Small intestine (tissue), 7 donors: Measurements from ENCODE around the gene CZIB. TPM values are rescaled to one million over a fixed set of nuclear protein-coding genes. Genes with fewer than 3 reads are reported as not detected.
A peak's percentile ranks its signal among the peaks of the same experiment; 100 is the strongest.

Experiments
- DNase-seq, 2 donors: peaks; one replicate each; pipeline versions ENCODE4 v3.0.0 to v3.0.0-alpha.2; 2013
- FAIRE-seq: peaks from 2 replicates; lab custom pipeline; 2012; peaks lifted over from hg19 to GRCh38; lab: Jason Lieb, UNC
- H3K27ac ChIP-seq, 3 donors: one replicate each; pipeline ENCODE4 v1.5.1; 2013; ENCODE audit warnings: low read length in 2 of 3, mild to moderate bottlenecking in 2 of 3, control low read depth in 1 of 3, inconsistent platforms in 1 of 3, low read depth in 1 of 3, moderate library complexity in 1 of 3
- H3K27me3 ChIP-seq, 3 donors: one replicate each; pipeline ENCODE4 v1.6.1; 2013; ENCODE audit warnings: low read length in 3 of 3, inconsistent platforms in 1 of 3; ENCODE audit not compliant: control insufficient read depth in 3 of 3, insufficient read depth in 3 of 3
- H3K36me3 ChIP-seq, 3 donors: one replicate each; pipeline ENCODE4 v1.6.1; 2013; ENCODE audit warnings: low read length in 3 of 3, inconsistent platforms in 1 of 3, low read depth in 1 of 3, mild to moderate bottlenecking in 1 of 3, moderate library complexity in 1 of 3; ENCODE audit not compliant: control insufficient read depth in 3 of 3, insufficient read depth in 2 of 3
- H3K4me1 ChIP-seq, 3 donors: one replicate each; pipeline ENCODE4 v1.6.1; 2013; ENCODE audit warnings: low read length in 2 of 3, inconsistent platforms in 1 of 3, low read depth in 1 of 3, mild to moderate bottlenecking in 1 of 3, moderate library complexity in 1 of 3; ENCODE audit not compliant: control insufficient read depth in 3 of 3, insufficient read depth in 2 of 3
- H3K4me3 ChIP-seq, 3 donors: one replicate each; pipeline ENCODE4 v1.5.1; 2013; ENCODE audit warnings: low read length in 3 of 3, control low read depth in 1 of 3, inconsistent platforms in 1 of 3, low read depth in 1 of 3, mild to moderate bottlenecking in 1 of 3, moderate library complexity in 1 of 3
- H3K9me3 ChIP-seq, 2 donors: one replicate each; pipeline ENCODE4 v1.6.1; 2013; ENCODE audit warnings: low read depth in 1 of 2, low read length in 1 of 2; ENCODE audit not compliant: control insufficient read depth in 2 of 2, insufficient read depth in 1 of 2
- WGBS, 3 donors: extraction: QIAGEN DNeasy Blood & Tissue Kit; methylation state at CpG; one replicate each; pipeline ENCODE4 v1.1.7; 2013; 5-methylcytosine and 5-hydroxymethylcytosine counted together
- polyA plus RNA-seq, 4 donors: library from polyadenylated mRNA; stranded (reverse) in 3 of 4; unstranded in 1 of 4; fragments of 200-250 nt in 3 of 4; fragments of 120-200 nt in 1 of 4; gene quantifications; one replicate each; pipeline versions ENCODE4 v1.2.1 to v1.2.3, GENCODE V29; 2013
- donor health status: healthy with polysubstance abuse.
- donor health status: control.
- donor health status: control.
- donor health status: Bipolar disorder and iron deficiency.
- donor health status: healthy.

CZIB gene
- polyA plus RNA-seq, 4 donors = 40.0 to 59.2 (median 49.6) TPM

GRCh38 chr1:53166912-53167311 is 53.5 kb downstream of the CZIB start:
- FAIRE-seq (no peak), DNase-seq (peak in 1 of 2 donors; percentile 71)
- WGBS, 3 donors = 19 to 51% (median 38%) methylated on average over 8 of the region's 8 CpGs
- Histone ChIP-seq H3K9me3 (no peaks in the 10 kb centered on the region), H3K27ac (no peak overlapping the region), H3K27me3 (no peaks in the 10 kb centered on the region), H3K36me3 (no peaks in the 10 kb centered on the region), H3K4me1 (peaks cover 3 to 26% (median 12%) of the 10 kb centered on the region in 3 donors), H3K4me3 (no peak overlapping the region)

- DNase-seq (no peak), FAIRE-seq (no peak)
- H3K27me3 ChIP-seq = no peaks in the 10 kb centered on the region
- peak overlapping the region; percentile 36 to 89 (median 69) for H3K27ac ChIP-seq
- 40 to 69% (median 62%) methylated on average over 6 of the region's 6 CpGs for WGBS, 3 donors
- H3K4me3 ChIP-seq = no peak overlapping the region
- H3K4me1 ChIP-seq = peaks cover 3 to 26% (median 12%) of the 10 kb centered on the region in 3 donors
- H3K36me3 ChIP-seq = no peaks in the 10 kb centered on the region
- no peaks in the 10 kb centered on the region for H3K9me3 ChIP-seq
These were observed 54.1 kb downstream of the CZIB start for GRCh38 chr1:53166366-53166765.

GRCh38 chr1:53165408-53165961 is 54.9 kb downstream of the CZIB start:
- Histone ChIP-seq H3K4me3 (no peak overlapping the region), H3K4me1 (peaks cover 3 to 33% (median 14%) of the 10 kb centered on the region in 3 donors), H3K9me3 (no peaks in the 10 kb centered on the region), H3K27ac (peak overlapping the region in 2 of 3 donors; percentile 36 to 44), H3K27me3 (no peaks in the 10 kb centered on the region), H3K36me3 (no peaks in the 10 kb centered on the region)
- DNase-seq = peak; percentile 90 to 95
- FAIRE-seq = no peak
- 19 to 63% (median 53%) methylated on average over 5 of the region's 5 CpGs for WGBS, 3 donors

Other genes starting within 250 kb of the CZIB start
- gene PODN, start 158.4 kb downstream of the CZIB start, polyA plus RNA-seq = 10 to 100 TPM in 1 of 4 donors, 1 to 10 TPM in 2, under 1 TPM in 1; 0.45 to 26.4 (median 1.6) TPM
- gene SLC1A7, start 78.0 kb downstream of the CZIB start, polyA plus RNA-seq = 1 to 10 TPM in 2 of 4 donors, under 1 TPM in 2; 0.32 to 9.2 (median 4.7) TPM
- gene CPT2, start 23.8 kb downstream of the CZIB start, polyA plus RNA-seq = 10 to 100 TPM; 28.1 to 37.4 (median 35.3) TPM
- 100 to 1,000 TPM in 1 of 4 donors, 10 to 100 TPM in 3; 70.3 to 116 (median 85.2) TPM for gene MAGOH, start 17.9 kb upstream of the CZIB start, polyA plus RNA-seq
- gene LRP8, start 107.4 kb upstream of the CZIB start, polyA plus RNA-seq = 1 to 10 TPM in 2 of 4 donors, under 1 TPM in 1, not detected in 1; 0.27 to 4.5 (median 2.1) TPM
- not detected for gene DMRTB1, start 238.8 kb upstream of the CZIB start, polyA plus RNA-seq